Effector memory CD4-positive, alpha-beta T cell (primary cell): ENCODE data around the gene RAPSN.
A peak's percentile ranks its signal among the peaks of the same experiment; 100 is the strongest.
"Not testable (repeated sequence)": the region's sequence is repeated elsewhere in the genome, so short reads cannot be mapped to it uniquely, and the experiment has no call there.

Source experiments
- DNase-seq, 3 donors: peaks; one replicate each; pipeline ENCODE4 v3.0.0-alpha.2; 2020
- H3K27ac ChIP-seq: 2 replicates; pipeline ENCODE4 v1.7.0; 2013; ENCODE audit warnings: mild to moderate bottlenecking, low read length, moderate library complexity; ENCODE audit not compliant: insufficient read depth, poor library complexity, severe bottlenecking
- H3K27me3 ChIP-seq: replicated peaks from 2 replicates; pipeline ENCODE4 v1.7.0; 2013; ENCODE audit warnings: mild to moderate bottlenecking, low read length; ENCODE audit not compliant: insufficient read depth, control insufficient read depth, poor library complexity, severe bottlenecking
- H3K36me3 ChIP-seq: 2 replicates; pipeline ENCODE4 v1.7.0; 2013; ENCODE audit warnings: mild to moderate bottlenecking, low read length, moderate library complexity; ENCODE audit not compliant: control insufficient read depth, insufficient read depth
- H3K4me1 ChIP-seq: 2 replicates; pipeline ENCODE4 v1.7.0; 2013; ENCODE audit warnings: low read length, mild to moderate bottlenecking; ENCODE audit not compliant: control insufficient read depth, insufficient read depth, poor library complexity, severe bottlenecking
- H3K4me3 ChIP-seq: 2 replicates; pipeline ENCODE4 v1.7.0; 2013; ENCODE audit warnings: low read length, low read depth, mild to moderate bottlenecking; ENCODE audit not compliant: insufficient read depth, poor library complexity, severe bottlenecking
- H3K9me3 ChIP-seq: 2 replicates; pipeline ENCODE4 v1.7.0; 2013; ENCODE audit warnings: mild to moderate bottlenecking, low read length, moderate library complexity; ENCODE audit not compliant: control insufficient read depth

RAPSN gene

GRCh38 chr11:47466701-47467250, 17.8 kb upstream of the RAPSN start:
- H3K4me1 ChIP-seq, result no peaks in the 10 kb centered on the region
- H3K9me3 ChIP-seq, result no peaks in the 10 kb centered on the region
- H3K4me3 ChIP-seq, result no peak overlapping the region
- H3K27me3 ChIP-seq, result no peaks in the 10 kb centered on the region
- H3K36me3 ChIP-seq, result peaks cover 64% of the 10 kb centered on the region
- no peak for DNase-seq
- H3K27ac ChIP-seq, result no peak overlapping the region

DNA sequence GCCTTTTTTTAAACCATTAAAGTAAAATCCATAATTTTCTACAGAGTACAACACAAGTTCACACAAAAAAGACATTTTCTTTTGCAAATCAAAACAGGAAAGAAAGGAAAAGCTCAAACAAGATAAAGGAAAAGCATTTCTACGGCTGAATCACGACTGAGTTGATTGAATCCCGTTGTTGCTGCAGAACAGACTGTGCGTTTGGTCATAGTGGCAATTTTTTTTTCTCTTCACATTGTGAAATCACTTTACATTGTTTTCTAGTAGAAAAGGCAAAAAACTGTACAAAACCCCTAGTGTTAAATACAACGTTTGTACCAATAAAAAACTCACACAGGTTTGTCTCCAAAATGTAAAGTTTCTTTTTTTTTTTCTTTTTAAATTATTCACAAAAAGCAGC, 17.3 kb upstream of the RAPSN start:
- Histone ChIP-seq H3K9me3 (no peaks in the 10 kb centered on the region), H3K36me3 (peaks cover 58% of the 10 kb centered on the region), H3K27me3 (no peaks in the 10 kb centered on the region), H3K4me3 (no peak overlapping the region), H3K27ac (no peak overlapping the region), H3K4me1 (no peaks in the 10 kb centered on the region)
- no peak for DNase-seq

DNA sequence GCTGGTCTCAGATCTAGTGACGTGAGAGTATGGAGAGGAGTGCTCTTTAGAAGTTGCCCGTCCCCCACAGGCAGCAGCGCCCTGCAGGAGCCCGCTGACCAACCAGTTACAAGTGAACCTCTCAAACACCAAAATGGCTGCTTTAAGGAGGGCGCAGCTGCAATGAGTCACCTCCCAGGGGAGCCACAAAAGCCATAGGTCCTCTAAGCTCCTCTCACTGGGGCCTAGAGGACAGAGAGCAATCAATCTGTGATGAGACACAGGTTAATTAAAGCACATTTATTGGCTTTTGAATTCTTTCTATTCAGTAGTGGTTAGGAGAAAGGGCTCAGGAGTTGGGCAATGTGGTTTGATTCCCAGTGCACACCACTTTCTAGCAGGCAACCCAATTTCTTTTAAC, 15.5 kb upstream of the RAPSN start:
- no peaks in the 10 kb centered on the region for H3K4me1 ChIP-seq
- H3K9me3 ChIP-seq, result no peaks in the 10 kb centered on the region
- H3K36me3 ChIP-seq, result peaks cover 45% of the 10 kb centered on the region
- no peak overlapping the region for H3K4me3 ChIP-seq
- no peak overlapping the region for H3K27ac ChIP-seq
- H3K27me3 ChIP-seq, result no peaks in the 10 kb centered on the region
- DNase-seq, result no peak

- Histone ChIP-seq H3K9me3 (no peaks in the 10 kb centered on the region), H3K27ac (no peak overlapping the region), H3K4me1 (no peaks in the 10 kb centered on the region), H3K36me3 (peaks cover 29% of the 10 kb centered on the region), H3K27me3 (no peaks in the 10 kb centered on the region), H3K4me3 (no peak overlapping the region)
- no peak for DNase-seq
These were observed 12.9 kb upstream of the RAPSN start for GRCh38 chr11:47461876-47462275.

- no peak for DNase-seq
- Histone ChIP-seq H3K36me3 (peaks cover 22% of the 10 kb centered on the region), H3K27ac (no peak overlapping the region), H3K4me3 (no peak overlapping the region), H3K27me3 (no peaks in the 10 kb centered on the region), H3K4me1 (no peaks in the 10 kb centered on the region), H3K9me3 (no peaks in the 10 kb centered on the region)
These were observed 11.8 kb upstream of the RAPSN start for GRCh38 chr11:47460571-47461235.

- not testable (repeated sequence) for H3K27me3 ChIP-seq, H3K36me3 ChIP-seq, H3K27ac ChIP-seq, H3K4me1 ChIP-seq, H3K4me3 ChIP-seq, H3K9me3 ChIP-seq
- peak; percentile 20 to 51 (median 48) for DNase-seq
These were observed 5.3 kb upstream of the RAPSN start for GRCh38 chr11:47454258-47454671.

DNA sequence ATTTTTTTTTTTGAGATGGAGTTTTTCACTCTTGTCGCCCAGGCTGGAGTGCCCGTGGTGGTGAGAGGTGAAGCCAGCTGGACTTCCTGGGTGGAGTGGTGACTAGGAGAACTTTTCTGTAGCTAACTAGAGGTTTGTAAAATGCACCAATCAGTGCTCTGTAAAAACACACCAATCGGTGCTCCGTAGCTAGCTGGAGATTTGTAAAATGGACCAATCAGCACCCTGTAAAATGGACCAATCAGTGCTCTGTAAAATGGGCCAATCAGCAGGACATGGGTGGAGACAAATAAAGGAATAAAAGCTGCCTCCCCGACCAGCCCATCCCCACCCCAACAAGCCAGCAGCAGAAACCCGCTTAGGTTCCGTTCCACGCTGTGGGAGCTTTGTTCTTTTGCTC, 4.4 kb upstream of the RAPSN start:
- Histone ChIP-seq H3K4me1 (no peaks in the 10 kb centered on the region), H3K36me3 (no peaks in the 10 kb centered on the region), H3K9me3 (no peaks in the 10 kb centered on the region), H3K4me3 (no peak overlapping the region), H3K27me3 (no peaks in the 10 kb centered on the region), H3K27ac (no peak overlapping the region)
- no peak for DNase-seq

- no peaks in the 10 kb centered on the region for H3K27me3 ChIP-seq
- no peaks in the 10 kb centered on the region for H3K4me1 ChIP-seq
- H3K36me3 ChIP-seq, result no peaks in the 10 kb centered on the region
- H3K27ac ChIP-seq, result no peak overlapping the region
- DNase-seq, result no peak
- H3K4me3 ChIP-seq, result no peak overlapping the region
- no peaks in the 10 kb centered on the region for H3K9me3 ChIP-seq
These were observed 3.1 kb upstream of the RAPSN start for GRCh38 chr11:47451990-47452389.

- Histone ChIP-seq H3K9me3 (no peaks in the 10 kb centered on the region), H3K4me3 (no peak overlapping the region), H3K36me3 (no peaks in the 10 kb centered on the region), H3K27me3 (no peaks in the 10 kb centered on the region), H3K4me1 (no peaks in the 10 kb centered on the region), H3K27ac (no peak overlapping the region)
- DNase-seq, result no peak
These were observed 2.5 kb upstream of the RAPSN start for GRCh38 chr11:47451436-47451835.

- Histone ChIP-seq H3K36me3 (no peaks in the 10 kb centered on the region), H3K4me1 (no peaks in the 10 kb centered on the region), H3K27me3 (no peaks in the 10 kb centered on the region), H3K27ac (no peak overlapping the region), H3K9me3 (no peaks in the 10 kb centered on the region), H3K4me3 (no peak overlapping the region)
- DNase-seq, result no peak
These were observed 605 bp upstream of the RAPSN start for GRCh38 chr11:47449541-47449940.
